Hepatocyte (in vitro differentiated cells): ENCODE data around the gene HSPA1A. TPM values are rescaled to one million over a fixed set of nuclear protein-coding genes. Genes with fewer than 3 reads are reported as not detected.
A peak's percentile ranks its signal among the peaks of the same experiment; 100 is the strongest.
"Not testable (repeated sequence)": the region's sequence is repeated elsewhere in the genome, so short reads cannot be mapped to it uniquely, and the experiment has no call there.

ENCODE experiments used
- DNase-seq: peaks from one replicate; pipeline ENCODE4 v3.0.0-alpha.2; 2016; ENCODE audit warnings: low spot score
- H2AFZ ChIP-seq: fragments of 200-600 bp; sonication (generic); 2 replicates; pipeline ENCODE4 v1.6.0; 2016; ENCODE audit warnings: antibody characterized with exemption, mild to moderate bottlenecking
- H3K27ac ChIP-seq: fragments of 200-600 bp; sonication (generic); 2 replicates; pipeline ENCODE4 v1.5.1; 2016; ENCODE audit warnings: mild to moderate bottlenecking
- H3K27me3 ChIP-seq: fragments of 200-600 bp; sonication (generic); 2 replicates; pipeline ENCODE4 v1.6.1; 2016
- H3K36me3 ChIP-seq: fragments of 200-600 bp; sonication (generic); replicated peaks from 2 replicates; pipeline ENCODE4 v1.5.1; 2016; ENCODE audit warnings: low read depth; ENCODE audit not compliant: insufficient read depth
- H3K4me1 ChIP-seq: fragments of 200-600 bp; sonication (generic); 2 replicates; pipeline ENCODE4 v1.5.1; 2016; ENCODE audit warnings: mild to moderate bottlenecking, moderate library complexity; ENCODE audit not compliant: insufficient read depth
- H3K4me2 ChIP-seq: fragments of 200-600 bp; sonication (generic); 2 replicates; pipeline ENCODE4 v1.6.0; 2016
- H3K4me3 ChIP-seq: fragments of 200-600 bp; sonication (generic); 2 replicates; pipeline ENCODE4 v1.5.1; 2016; ENCODE audit warnings: mild to moderate bottlenecking
- H3K79me2 ChIP-seq: fragments of 200-600 bp; sonication (generic); 2 replicates; pipeline ENCODE4 v1.6.0; 2017; ENCODE audit warnings: mild to moderate bottlenecking
- H3K9me2 ChIP-seq: fragments of 200-600 bp; sonication (generic); replicated peaks from 2 replicates; pipeline ENCODE4 v1.6.0; 2017; ENCODE audit warnings: mild to moderate bottlenecking; ENCODE audit not compliant: insufficient read depth
- H3K9me3 ChIP-seq: fragments of 200-600 bp; sonication (generic); 2 replicates; pipeline ENCODE4 v1.5.1; 2016; ENCODE audit warnings: low read depth, mild to moderate bottlenecking
- H4K20me1 ChIP-seq: fragments of 200-600 bp; sonication (generic); 2 replicates; pipeline ENCODE4 v1.6.0; 2016; ENCODE audit warnings: mild to moderate bottlenecking; ENCODE audit not compliant: insufficient read depth, poor library complexity, severe bottlenecking
- EZH2 ChIP-seq: fragments of 200-600 bp; sonication (generic); IDR thresholded peaks from 2 replicates; pipeline ENCODE4 v1.6.1; 2016; ENCODE audit warnings: antibody characterized with exemption, mild to moderate bottlenecking, borderline replicate concordance
- EZH2phosphoT487 ChIP-seq: fragments of 200-600 bp; sonication (generic); IDR thresholded peaks from one replicate; pipeline ENCODE4 v1.6.1; 2018; ENCODE audit warnings: antibody characterized with exemption, mild to moderate bottlenecking, low read depth, moderate library complexity; ENCODE audit not compliant: unreplicated experiment, severe bottlenecking
- WGBS: methylation state at CpG from one replicate; pipeline ENCODE4 v1.1.6; 2016; ENCODE audit warnings: low lambda C conversion rate; ENCODE audit errors: missing lambda C conversion rate; 5-methylcytosine and 5-hydroxymethylcytosine counted together
- polyA plus RNA-seq: library from polyadenylated mRNA; unstranded; fragments of >200 nt; fragmentation: Nextera tagmentation; extraction: Ambion mirVana; gene quantifications from 2 replicates; pipeline ENCODE4 v1.2.1, GENCODE V29; 2016
- total RNA-seq: library from RNA; depleted of rRNA; stranded (reverse); fragments of >200 nt; gene quantifications from 2 replicates; pipeline ENCODE4 v1.2.3, GENCODE V29; 2014
- TF ChIP-seq, protein P1 (sequence below): fragments of 200-600 bp; sonication (generic); IDR thresholded peaks from 2 replicates; pipeline ENCODE4 v1.5.1; 2016; ENCODE audit warnings: antibody characterized with exemption, mild to moderate bottlenecking; ENCODE audit not compliant: poor library complexity

The HSPA1A gene
- total and polyA plus RNA-seq, 2 experiments from 2014 or later, result 82.2 to 83.3 TPM

DNA sequence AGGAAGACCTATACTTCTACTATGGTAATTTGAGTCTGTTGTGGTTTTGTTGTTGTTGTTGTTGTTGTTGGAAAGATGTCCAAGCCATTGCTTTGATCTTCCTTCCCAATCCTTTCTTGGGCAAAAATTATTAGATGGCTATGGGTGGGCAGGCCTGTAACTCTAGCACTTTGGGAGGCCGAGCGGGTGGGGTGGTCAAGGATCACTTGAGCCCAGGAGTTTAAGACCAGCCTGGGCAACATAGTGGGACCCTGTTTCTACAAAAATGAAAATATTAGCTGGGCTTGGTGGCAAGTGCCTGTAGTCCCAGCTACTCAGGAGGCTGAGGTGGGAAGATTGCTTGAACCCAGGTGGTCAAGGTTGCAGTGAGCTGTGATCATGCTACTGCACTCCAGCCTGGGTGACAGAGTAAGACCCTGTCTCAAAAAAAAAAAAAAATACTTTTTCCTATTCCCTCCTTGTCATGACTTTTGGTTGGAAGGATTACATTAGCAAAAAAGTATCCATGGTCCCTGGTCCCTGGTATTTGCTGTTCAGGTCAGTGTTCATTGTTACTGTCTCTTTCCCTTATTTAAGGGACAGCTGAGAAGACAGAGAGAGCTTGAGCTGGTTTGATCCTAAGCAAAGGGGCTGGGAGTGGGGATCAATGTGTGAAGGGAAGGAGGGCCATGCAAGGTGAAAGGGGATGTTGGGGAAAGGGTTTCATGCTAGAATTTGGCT is 35.6 kb downstream of the HSPA1A start:
- H3K4me3 ChIP-seq, result no peak overlapping the region
- H3K4me2 ChIP-seq, result no peak overlapping the region
- no peak overlapping the region for H2AFZ ChIP-seq
- H3K4me1 ChIP-seq, result peaks cover 8% of the 10 kb centered on the region
- H3K36me3 ChIP-seq, result no peaks in the 10 kb centered on the region
- H3K27me3 ChIP-seq, result no peaks in the 10 kb centered on the region
- DNase-seq, result no peak
- H3K27ac ChIP-seq, result peak overlapping the region; percentile 96
- no peaks in the 10 kb centered on the region for H3K9me2 ChIP-seq
- 97% methylated on average over 2 of the region's 2 CpGs for WGBS
- H4K20me1 ChIP-seq, result no peaks in the 10 kb centered on the region
- H3K9me3 ChIP-seq, result no peaks in the 10 kb centered on the region
- H3K79me2 ChIP-seq, result no peaks in the 10 kb centered on the region
- no peak for TF ChIP-seq EZH2phosphoT487
- TF ChIP-seq, protein P1, sequence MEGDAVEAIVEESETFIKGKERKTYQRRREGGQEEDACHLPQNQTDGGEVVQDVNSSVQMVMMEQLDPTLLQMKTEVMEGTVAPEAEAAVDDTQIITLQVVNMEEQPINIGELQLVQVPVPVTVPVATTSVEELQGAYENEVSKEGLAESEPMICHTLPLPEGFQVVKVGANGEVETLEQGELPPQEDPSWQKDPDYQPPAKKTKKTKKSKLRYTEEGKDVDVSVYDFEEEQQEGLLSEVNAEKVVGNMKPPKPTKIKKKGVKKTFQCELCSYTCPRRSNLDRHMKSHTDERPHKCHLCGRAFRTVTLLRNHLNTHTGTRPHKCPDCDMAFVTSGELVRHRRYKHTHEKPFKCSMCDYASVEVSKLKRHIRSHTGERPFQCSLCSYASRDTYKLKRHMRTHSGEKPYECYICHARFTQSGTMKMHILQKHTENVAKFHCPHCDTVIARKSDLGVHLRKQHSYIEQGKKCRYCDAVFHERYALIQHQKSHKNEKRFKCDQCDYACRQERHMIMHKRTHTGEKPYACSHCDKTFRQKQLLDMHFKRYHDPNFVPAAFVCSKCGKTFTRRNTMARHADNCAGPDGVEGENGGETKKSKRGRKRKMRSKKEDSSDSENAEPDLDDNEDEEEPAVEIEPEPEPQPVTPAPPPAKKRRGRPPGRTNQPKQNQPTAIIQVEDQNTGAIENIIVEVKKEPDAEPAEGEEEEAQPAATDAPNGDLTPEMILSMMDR, result no peak
- no peak for TF ChIP-seq EZH2

DNA sequence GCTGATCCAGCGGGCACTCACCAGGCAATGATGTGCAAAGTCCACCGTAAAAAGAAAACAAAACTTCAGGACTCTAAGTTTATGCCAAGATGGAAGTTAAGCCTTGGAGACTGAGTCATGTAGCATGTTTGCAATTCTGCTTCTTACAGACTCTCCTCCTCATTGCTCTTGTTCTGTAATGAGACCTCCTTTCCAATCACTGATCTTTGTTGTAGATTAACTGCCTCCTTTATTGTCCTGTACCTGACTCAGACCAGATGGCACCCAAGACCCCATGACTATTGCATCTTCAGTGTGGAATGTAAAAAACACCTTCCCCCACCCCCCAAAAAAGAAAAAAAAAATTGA is 36.1 kb downstream of the HSPA1A start:
- Histone ChIP-seq H3K4me3 (no peak overlapping the region), H3K4me2 (peak overlapping the region; percentile 35), H3K27me3 (no peaks in the 10 kb centered on the region), H3K9me3 (no peaks in the 10 kb centered on the region), H3K9me2 (no peaks in the 10 kb centered on the region), H3K36me3 (no peaks in the 10 kb centered on the region), H3K27ac (peak overlapping the region; percentile 96), H4K20me1 (no peaks in the 10 kb centered on the region), H2AFZ (no peak overlapping the region), H3K4me1 (peaks cover 8% of the 10 kb centered on the region), H3K79me2 (no peaks in the 10 kb centered on the region)
- TF ChIP-seq, protein P1, result no peak
- no peak for TF ChIP-seq EZH2phosphoT487
- TF ChIP-seq EZH2, result no peak
- 59% methylated on average over 2 of the region's 2 CpGs for WGBS
- DNase-seq, result no peak

DNA sequence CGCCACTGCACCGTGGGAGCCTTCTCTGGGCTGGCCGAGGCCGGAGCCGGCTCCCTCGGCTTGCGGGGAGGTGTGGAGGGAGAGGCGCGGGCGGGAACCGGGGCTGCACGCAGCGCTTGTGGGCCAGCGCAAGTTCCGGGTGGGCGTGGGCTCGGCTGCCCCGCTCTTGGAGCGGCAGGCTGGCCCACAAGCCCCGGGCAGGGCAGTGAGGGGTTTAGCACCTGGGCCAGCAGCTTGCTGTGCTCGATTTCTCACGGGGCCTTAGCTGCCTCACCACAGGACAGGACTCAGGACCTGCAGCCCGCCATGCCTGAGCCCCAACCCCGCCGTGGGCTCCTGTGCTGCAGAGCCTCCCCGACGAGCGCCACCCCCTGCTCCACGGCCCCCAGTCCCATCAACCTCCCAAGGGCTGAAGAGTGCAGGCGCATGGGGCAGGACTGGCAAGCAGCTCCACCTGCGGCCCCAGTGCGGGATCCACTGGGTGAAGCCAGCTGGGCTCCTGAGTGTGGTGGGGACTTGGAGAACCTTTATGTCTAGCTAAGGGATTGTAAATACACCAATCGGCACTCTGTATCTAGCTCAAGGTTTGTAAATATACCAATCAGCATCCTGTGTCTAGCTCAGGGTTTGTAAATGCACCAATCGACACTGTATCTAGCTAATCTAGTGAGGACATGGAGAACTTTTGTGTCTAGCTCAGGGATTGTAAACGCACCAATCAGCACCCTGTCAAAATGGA is 36.8 kb downstream of the HSPA1A start:
- H3K9me2 ChIP-seq, H3K9me3 ChIP-seq, H3K4me3 ChIP-seq, H3K36me3 ChIP-seq, DNase-seq, H2AFZ ChIP-seq, H3K27me3 ChIP-seq, H3K4me1 ChIP-seq, H3K79me2 ChIP-seq, H4K20me1 ChIP-seq: not testable (repeated sequence)
- Histone ChIP-seq H3K4me2 (peak overlapping the region; percentile 35), H3K27ac (peak overlapping the region; percentile 96)
- WGBS, result 74% methylated on average over 22 of the region's 35 CpGs

GRCh38 chr6:31857774-31858173 is 42.4 kb downstream of the HSPA1A start:
- DNase-seq, H3K27ac ChIP-seq, H3K36me3 ChIP-seq, H3K9me3 ChIP-seq, H3K27me3 ChIP-seq, H3K4me1 ChIP-seq, H3K9me2 ChIP-seq, H2AFZ ChIP-seq, H3K4me2 ChIP-seq, H3K4me3 ChIP-seq, H4K20me1 ChIP-seq: not testable (repeated sequence)
- 96% methylated on average over 8 of the region's 8 CpGs for WGBS
- peaks cover 19% of the 10 kb centered on the region for H3K79me2 ChIP-seq
